K562 (cell line): Measurements from ENCODE around the gene ERLEC1. TPM values are rescaled to one million over a fixed set of nuclear protein-coding genes. Genes with fewer than 3 reads are reported as not detected.

ENCODE experiments used
- ELF1 ChIP-seq: fragments of 200-800 bp; sonication (Bioruptor generic); IDR thresholded peaks from 2 replicates; pipeline ENCODE4 v1.6.1; 2016; ENCODE audit warnings: missing genetic modification characterization, missing compliant biosample characterization
- GATAD2A ChIP-seq: fragments of 450-650 bp; IDR thresholded peaks from 2 replicates; pipeline ENCODE4 v1.6.1; 2017
- MCM3 ChIP-seq: fragments of 450-650 bp; IDR thresholded peaks from 2 replicates; pipeline ENCODE4 v1.6.1; 2016
- NR1H2 ChIP-seq: sonication (generic); formaldehyde crosslinking; IDR thresholded peaks from 2 replicates; pipeline ENCODE4 v1.4.0; 2020; ENCODE audit warnings: mild to moderate bottlenecking, missing genetic modification reagents
- PRPF4 ChIP-seq: fragments of 200-400 bp; formaldehyde crosslinking; IDR thresholded peaks from one replicate; pipeline ENCODE4 v1.6.1; 2017; ENCODE audit warnings: low read length, low read depth, mild to moderate bottlenecking; ENCODE audit not compliant: insufficient read depth, poor library complexity, severe bottlenecking
- RBM17 ChIP-seq: fragments of 200-400 bp; formaldehyde crosslinking; IDR thresholded peaks from 2 replicates; pipeline ENCODE4 v1.6.1; 2017; ENCODE audit warnings: low read depth, mild to moderate bottlenecking, low read length, borderline replicate concordance
- SPI1 ChIP-seq: IDR thresholded peaks from 2 replicates; pipeline ENCODE4 v1.6.1; 2011; ENCODE audit warnings: low read depth, low read length, control low read depth, borderline replicate concordance
- TAF7 ChIP-seq: fragments of 450-650 bp; IDR thresholded peaks from 2 replicates; pipeline ENCODE4 v1.6.1; 2016; ENCODE audit warnings: missing genetic modification characterization, missing compliant biosample characterization
- TBL1XR1 ChIP-seq, 2 experiments: IDR thresholded peaks; 2 replicates each; pipeline ENCODE4 v1.6.1; 2012; ENCODE audit warnings: improper control_type of control experiment in 2 of 2, low read length in 2 of 2, mild to moderate bottlenecking in 1 of 2
- TEAD2 ChIP-seq: fragments of 450-650 bp; IDR thresholded peaks from 2 replicates; pipeline ENCODE4 v1.6.1; 2016; ENCODE audit warnings: missing genetic modification characterization, control low read depth, missing compliant biosample characterization
- U2AF2 ChIP-seq: fragments of 200-400 bp; formaldehyde crosslinking; optimal IDR thresholded peaks from 2 replicates; pipeline ENCODE3; 2017; ENCODE audit warnings: low read depth, mild to moderate bottlenecking, low read length
- ZBED1 ChIP-seq: IDR thresholded peaks from 2 replicates; pipeline ENCODE4 v1.6.1; 2014
- ZC3H11A ChIP-seq: IDR thresholded peaks from 2 replicates; pipeline ENCODE4 v1.6.1; 2012; ENCODE audit warnings: low read depth, low read length, improper control_type of control experiment
- ZC3H8 ChIP-seq: fragments of 450-650 bp; IDR thresholded peaks from 2 replicates; pipeline ENCODE4 v1.6.1; 2017
- ZNF217 ChIP-seq: sonication (generic); formaldehyde crosslinking; IDR thresholded peaks from 2 replicates; pipeline ENCODE4 v1.8.0; 2022; ENCODE audit warnings: mild to moderate bottlenecking, missing genetic modification reagents
- ZNF347 ChIP-seq: fragments of 450-650 bp; formaldehyde crosslinking; IDR thresholded peaks from 2 replicates; pipeline ENCODE4 v1.4.0; 2020; ENCODE audit warnings: low read depth, mild to moderate bottlenecking, moderate library complexity
- ZNF584 ChIP-seq: fragments of 200-800 bp; sonication (Bioruptor generic); IDR thresholded peaks from 2 replicates; pipeline ENCODE4 v1.6.1; 2016; ENCODE audit warnings: low read depth, mild to moderate bottlenecking, missing genetic modification characterization, missing compliant biosample characterization
- polyA plus RNA-seq, 8 experiments: library from polyadenylated mRNA; depleted of rRNA in 4 of 8; stranded (reverse) in 5 of 8; unstranded in 3 of 8; fragments of >200 nt; fragmentation: Nextera tagmentation in 2 of 8; fragmentation: Illumina TruSeq in 1 of 8; extraction: Ambion mirVana in 2 of 8; extraction: Trizol in 1 of 8; gene quantifications; 2 replicates each; pipeline versions ENCODE4 v1.2.1 to v1.2.3, GENCODE V29; 2011 to 2014; ENCODE audit warnings: inconsistent platforms in 1 of 8, missing spikeins in 1 of 8
- total RNA-seq, 7 experiments: library from RNA; depleted of rRNA in 6 of 7; stranded (reverse); fragments of >200 nt in 6 of 7; fragmentation: Illumina TruSeq in 2 of 7; extraction: Trizol in 2 of 7; gene quantifications; 2 replicates each; pipeline versions ENCODE4 v1.2.1 to v1.2.3, GENCODE V29; 2011 to 2021; ENCODE audit warnings: low replicate concordance in 1 of 7
- TF ChIP-seq, protein P1 (sequence below): fragments of 250-450 bp; sonication (Bioruptor Pico); IDR thresholded peaks from 2 replicates; pipeline ENCODE4 v1.4.0; 2020; ENCODE audit warnings: mild to moderate bottlenecking, moderate library complexity
- TF ChIP-seq, protein P2 (sequence below): fragments of 450-650 bp; conservative IDR thresholded peaks from 2 replicates; pipeline ENCODE4 v1.6.1; 2016; ENCODE audit warnings: missing genetic modification characterization, low read depth, mild to moderate bottlenecking, missing compliant biosample characterization, moderate library complexity
- TF ChIP-seq, protein P3 (sequence below): fragments of 200-800 bp; sonication (Bioruptor generic); IDR thresholded peaks from 2 replicates; pipeline ENCODE4 v1.6.1; 2017; ENCODE audit warnings: missing genetic modification characterization, missing compliant biosample characterization
- TF ChIP-seq, protein P4 (sequence below): fragments of 250-450 bp; sonication (Bioruptor Pico); IDR thresholded peaks from 2 replicates; pipeline ENCODE4 v1.5.0; 2022; ENCODE audit warnings: mild to moderate bottlenecking
- TF ChIP-seq, protein P5 (sequence below): sonication (generic); formaldehyde crosslinking; IDR thresholded peaks from 2 replicates; pipeline ENCODE4 v1.9.0; 2022; ENCODE audit warnings: mild to moderate bottlenecking, missing genetic modification reagents

Gene ERLEC1
- total and polyA plus RNA-seq, 9 of the 15 experiments (the other 6 are each of a cell fraction or from before 2014, with no cell fraction given), result 12.0 to 41.6 (median 30.6) TPM

DNA sequence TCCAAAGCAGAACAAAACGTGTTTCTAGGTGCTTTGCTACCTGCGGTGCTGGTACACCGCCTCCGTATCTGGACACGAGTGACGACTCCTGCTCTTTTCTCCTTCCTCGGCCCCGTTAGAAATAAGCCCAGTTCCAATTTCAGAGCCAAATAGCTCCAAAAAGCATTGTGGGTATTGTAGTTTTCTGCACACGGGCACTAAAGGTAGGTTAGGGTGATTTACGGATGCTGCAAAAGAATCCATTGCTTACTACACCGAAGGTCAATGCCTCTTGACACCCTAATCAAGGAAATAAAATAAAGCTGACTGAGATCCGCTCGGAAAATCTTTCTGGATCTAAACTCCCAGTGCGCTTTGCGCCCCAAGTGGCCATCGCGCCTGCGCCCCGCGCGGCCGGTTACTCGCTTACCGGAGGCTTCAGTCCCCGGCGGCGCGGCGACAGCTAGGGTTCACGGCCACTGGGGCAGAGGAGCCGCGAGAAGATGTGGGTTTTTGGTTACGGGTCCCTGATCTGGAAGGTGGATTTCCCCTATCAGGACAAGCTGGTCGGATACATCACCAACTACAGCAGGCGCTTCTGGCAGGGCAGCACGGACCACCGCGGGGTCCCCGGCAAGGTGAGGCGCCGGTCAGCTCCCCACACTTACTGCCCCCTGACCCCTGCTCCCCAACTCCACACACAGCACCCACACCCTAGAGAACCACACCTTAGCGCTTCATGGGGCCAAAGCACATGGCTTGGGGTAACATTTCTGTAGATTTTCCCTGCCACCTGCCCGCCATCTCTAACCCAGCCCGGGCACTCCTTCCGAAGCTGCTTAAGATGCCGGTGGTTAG lies 19.2 kb upstream of the ERLEC1 start, which contains the start of gene CHAC2 (continued):
- TF ChIP-seq PRPF4, result no peak
- no peak for TF ChIP-seq ZNF584 (CRISPR knock-in tag)
- TF ChIP-seq, protein P1, sequence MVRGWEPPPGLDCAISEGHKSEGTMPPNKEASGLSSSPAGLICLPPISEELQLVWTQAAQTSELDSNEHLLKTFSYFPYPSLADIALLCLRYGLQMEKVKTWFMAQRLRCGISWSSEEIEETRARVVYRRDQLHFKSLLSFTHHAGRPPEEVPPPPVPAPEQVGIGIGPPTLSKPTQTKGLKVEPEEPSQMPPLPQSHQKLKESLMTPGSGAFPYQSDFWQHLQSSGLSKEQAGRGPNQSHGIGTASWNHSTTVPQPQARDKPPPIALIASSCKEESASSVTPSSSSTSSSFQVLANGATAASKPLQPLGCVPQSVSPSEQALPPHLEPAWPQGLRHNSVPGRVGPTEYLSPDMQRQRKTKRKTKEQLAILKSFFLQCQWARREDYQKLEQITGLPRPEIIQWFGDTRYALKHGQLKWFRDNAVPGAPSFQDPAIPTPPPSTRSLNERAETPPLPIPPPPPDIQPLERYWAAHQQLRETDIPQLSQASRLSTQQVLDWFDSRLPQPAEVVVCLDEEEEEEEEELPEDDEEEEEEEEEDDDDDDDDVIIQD (CRISPR knock-in tag), result no peak
- no peak for TF ChIP-seq RBM17
- no peak for TF ChIP-seq ZBED1
- no peak for TF ChIP-seq U2AF2
- TF ChIP-seq, protein P2, sequence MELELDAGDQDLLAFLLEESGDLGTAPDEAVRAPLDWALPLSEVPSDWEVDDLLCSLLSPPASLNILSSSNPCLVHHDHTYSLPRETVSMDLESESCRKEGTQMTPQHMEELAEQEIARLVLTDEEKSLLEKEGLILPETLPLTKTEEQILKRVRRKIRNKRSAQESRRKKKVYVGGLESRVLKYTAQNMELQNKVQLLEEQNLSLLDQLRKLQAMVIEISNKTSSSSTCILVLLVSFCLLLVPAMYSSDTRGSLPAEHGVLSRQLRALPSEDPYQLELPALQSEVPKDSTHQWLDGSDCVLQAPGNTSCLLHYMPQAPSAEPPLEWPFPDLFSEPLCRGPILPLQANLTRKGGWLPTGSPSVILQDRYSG (tag), result no peak
- TF ChIP-seq, protein P3, sequence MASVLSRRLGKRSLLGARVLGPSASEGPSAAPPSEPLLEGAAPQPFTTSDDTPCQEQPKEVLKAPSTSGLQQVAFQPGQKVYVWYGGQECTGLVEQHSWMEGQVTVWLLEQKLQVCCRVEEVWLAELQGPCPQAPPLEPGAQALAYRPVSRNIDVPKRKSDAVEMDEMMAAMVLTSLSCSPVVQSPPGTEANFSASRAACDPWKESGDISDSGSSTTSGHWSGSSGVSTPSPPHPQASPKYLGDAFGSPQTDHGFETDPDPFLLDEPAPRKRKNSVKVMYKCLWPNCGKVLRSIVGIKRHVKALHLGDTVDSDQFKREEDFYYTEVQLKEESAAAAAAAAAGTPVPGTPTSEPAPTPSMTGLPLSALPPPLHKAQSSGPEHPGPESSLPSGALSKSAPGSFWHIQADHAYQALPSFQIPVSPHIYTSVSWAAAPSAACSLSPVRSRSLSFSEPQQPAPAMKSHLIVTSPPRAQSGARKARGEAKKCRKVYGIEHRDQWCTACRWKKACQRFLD (CRISPR knock-in tag), result no peak
- no peak for TF ChIP-seq ZNF347
- TF ChIP-seq, protein P4, sequence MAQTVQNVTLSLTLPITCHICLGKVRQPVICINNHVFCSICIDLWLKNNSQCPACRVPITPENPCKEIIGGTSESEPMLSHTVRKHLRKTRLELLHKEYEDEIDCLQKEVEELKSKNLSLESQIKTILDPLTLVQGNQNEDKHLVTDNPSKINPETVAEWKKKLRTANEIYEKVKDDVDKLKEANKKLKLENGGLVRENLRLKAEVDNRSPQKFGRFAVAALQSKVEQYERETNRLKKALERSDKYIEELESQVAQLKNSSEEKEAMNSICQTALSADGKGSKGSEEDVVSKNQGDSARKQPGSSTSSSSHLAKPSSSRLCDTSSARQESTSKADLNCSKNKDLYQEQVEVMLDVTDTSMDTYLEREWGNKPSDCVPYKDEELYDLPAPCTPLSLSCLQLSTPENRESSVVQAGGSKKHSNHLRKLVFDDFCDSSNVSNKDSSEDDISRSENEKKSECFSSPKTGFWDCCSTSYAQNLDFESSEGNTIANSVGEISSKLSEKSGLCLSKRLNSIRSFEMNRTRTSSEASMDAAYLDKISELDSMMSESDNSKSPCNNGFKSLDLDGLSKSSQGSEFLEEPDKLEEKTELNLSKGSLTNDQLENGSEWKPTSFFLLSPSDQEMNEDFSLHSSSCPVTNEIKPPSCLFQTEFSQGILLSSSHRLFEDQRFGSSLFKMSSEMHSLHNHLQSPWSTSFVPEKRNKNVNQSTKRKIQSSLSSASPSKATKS (CRISPR knock-in tag), result no peak
- no peak for TF ChIP-seq ZC3H11A
- 0 out of 4 replicates have a peak, but pooled peaks of 1 of the 2 experiments have one; percentile 0 for TF ChIP-seq TBL1XR1 (IDR thresholded peaks at IDR 0.05; ENCODE audit: low read length in 2 of 2)
- 0 out of 2 replicates have a peak, but pooled peaks have one; percentile 5 for TF ChIP-seq SPI1
- TF ChIP-seq ZC3H8, result no peak
- no peak for TF ChIP-seq MCM3
- TF ChIP-seq NR1H2 (CRISPR knock-in tag), result no peak
- TF ChIP-seq GATAD2A, result no peak
- no peak for TF ChIP-seq TEAD2 (tag)
- TF ChIP-seq TAF7 (tag), result no peak
- TF ChIP-seq, protein P5, sequence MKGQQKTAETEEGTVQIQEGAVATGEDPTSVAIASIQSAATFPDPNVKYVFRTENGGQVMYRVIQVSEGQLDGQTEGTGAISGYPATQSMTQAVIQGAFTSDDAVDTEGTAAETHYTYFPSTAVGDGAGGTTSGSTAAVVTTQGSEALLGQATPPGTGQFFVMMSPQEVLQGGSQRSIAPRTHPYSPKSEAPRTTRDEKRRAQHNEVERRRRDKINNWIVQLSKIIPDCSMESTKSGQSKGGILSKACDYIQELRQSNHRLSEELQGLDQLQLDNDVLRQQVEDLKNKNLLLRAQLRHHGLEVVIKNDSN (CRISPR knock-in tag), result 0 out of 2 replicates have a peak, but pooled peaks have one; percentile 19
- TF ChIP-seq ELF1 (tag), result no peak
- TF ChIP-seq ZNF217, result no peak
